NT2/D1 (cell line): ENCODE data around the gene IPCEF1.

Experiments
- DNase-seq: peaks from one replicate; pipeline ENCODE4 v3.0.0-alpha.2; 2011; ENCODE audit warnings: low read depth, low spot score
- H3K27me3 ChIP-seq: 2 replicates; pipeline ENCODE4 v1.6.0; 2011; ENCODE audit warnings: mild to moderate bottlenecking; ENCODE audit not compliant: insufficient read length, insufficient read depth
- H3K36me3 ChIP-seq: 2 replicates; pipeline ENCODE4 v1.6.1; 2011; ENCODE audit warnings: mild to moderate bottlenecking, low read length, mixed read lengths; ENCODE audit not compliant: insufficient read depth, insufficient read length
- H3K4me1 ChIP-seq: 2 replicates; pipeline ENCODE4 v1.5.1; 2011; ENCODE audit not compliant: insufficient read depth, insufficient read length
- H3K4me3 ChIP-seq: 2 replicates; pipeline ENCODE4 v1.5.1; 2011; ENCODE audit warnings: low read depth; ENCODE audit not compliant: insufficient read length
- H3K9ac ChIP-seq: 2 replicates; pipeline ENCODE4 v1.6.0; 2011; ENCODE audit warnings: low read depth; ENCODE audit not compliant: insufficient read length
- H3K9me3 ChIP-seq: 2 replicates; pipeline ENCODE4 v1.5.1; 2011; ENCODE audit warnings: mild to moderate bottlenecking, low read length; ENCODE audit not compliant: insufficient read depth
- SUZ12 ChIP-seq: IDR thresholded peaks from 2 replicates; pipeline ENCODE4 v1.6.1; 2011; ENCODE audit not compliant: insufficient read length, insufficient read depth; ENCODE audit errors: extremely low read depth
- YY1 ChIP-seq: IDR thresholded peaks from 2 replicates; pipeline ENCODE4 v1.6.1; 2011; ENCODE audit not compliant: insufficient read length, insufficient read depth
- ZNF274 ChIP-seq: IDR thresholded peaks from 2 replicates; pipeline ENCODE4 v1.6.1; 2011; ENCODE audit warnings: mild to moderate bottlenecking, low read depth, low read length

Gene IPCEF1

GRCh38 chr6:154134471-154135147 is 222.0 kb downstream of the IPCEF1 start:
- Histone ChIP-seq H3K9ac (no peak overlapping the region), H3K4me3 (no peak overlapping the region), H3K4me1 (no peaks in the 10 kb centered on the region), H3K27me3 (no peaks in the 10 kb centered on the region), H3K9me3 (no peaks in the 10 kb centered on the region), H3K36me3 (no peaks in the 10 kb centered on the region)
- DNase-seq, result no peak
- no peak for TF ChIP-seq ZNF274

GRCh38 chr6:154127657-154128056 is 228.9 kb downstream of the IPCEF1 start:
- Histone ChIP-seq H3K4me3 (no peak overlapping the region), H3K27me3 (no peaks in the 10 kb centered on the region), H3K36me3 (no peaks in the 10 kb centered on the region), H3K9me3 (no peaks in the 10 kb centered on the region), H3K4me1 (no peaks in the 10 kb centered on the region), H3K9ac (no peak overlapping the region)
- no peak for TF ChIP-seq SUZ12
- TF ChIP-seq YY1, result no peak
- TF ChIP-seq ZNF274, result no peak
- peak; percentile 30 for DNase-seq

GRCh38 chr6:154125421-154125820 is 231.2 kb downstream of the IPCEF1 start:
- DNase-seq, result no peak
- H3K27me3 ChIP-seq, result no peaks in the 10 kb centered on the region
- no peak overlapping the region for H3K9ac ChIP-seq
- H3K9me3 ChIP-seq, result no peaks in the 10 kb centered on the region
- TF ChIP-seq YY1, result no peak
- no peak for TF ChIP-seq ZNF274
- no peak for TF ChIP-seq SUZ12
- H3K4me3 ChIP-seq, result no peak overlapping the region
- no peaks in the 10 kb centered on the region for H3K4me1 ChIP-seq
- no peaks in the 10 kb centered on the region for H3K36me3 ChIP-seq

GRCh38 chr6:154123155-154123956 is 233.2 kb downstream of the IPCEF1 start:
- DNase-seq, result no peak

GRCh38 chr6:154122195-154122925 is 234.2 kb downstream of the IPCEF1 start:
- no peaks in the 10 kb centered on the region for H3K9me3 ChIP-seq
- no peak overlapping the region for H3K9ac ChIP-seq
- H3K4me3 ChIP-seq, result no peak overlapping the region
- H3K36me3 ChIP-seq, result no peaks in the 10 kb centered on the region
- H3K27me3 ChIP-seq, result no peaks in the 10 kb centered on the region
- TF ChIP-seq SUZ12 (no peak), ZNF274 (no peak), YY1 (no peak)
- DNase-seq, result no peak
- no peaks in the 10 kb centered on the region for H3K4me1 ChIP-seq

More at GRCh38 chr6:154123155-154123956, 233.2 kb downstream of the IPCEF1 start:
- no peaks in the 10 kb centered on the region for H3K27me3 ChIP-seq
- H3K4me1 ChIP-seq, result no peaks in the 10 kb centered on the region
- no peaks in the 10 kb centered on the region for H3K9me3 ChIP-seq
- no peak overlapping the region for H3K9ac ChIP-seq
- no peaks in the 10 kb centered on the region for H3K36me3 ChIP-seq
- TF ChIP-seq YY1 (no peak), SUZ12 (no peak), ZNF274 (no peak)
- H3K4me3 ChIP-seq, result no peak overlapping the region

GRCh38 chr6:154117485-154117884 is 239.1 kb downstream of the IPCEF1 start:
- TF ChIP-seq SUZ12, result no peak
- TF ChIP-seq YY1, result no peak
- TF ChIP-seq ZNF274, result no peak
- H3K36me3 ChIP-seq, result no peaks in the 10 kb centered on the region
- H3K27me3 ChIP-seq, result no peaks in the 10 kb centered on the region
- no peak overlapping the region for H3K4me3 ChIP-seq
- H3K9ac ChIP-seq, result no peak overlapping the region
- no peaks in the 10 kb centered on the region for H3K4me1 ChIP-seq
- DNase-seq, result no peak
- H3K9me3 ChIP-seq, result no peaks in the 10 kb centered on the region

GRCh38 chr6:154113392-154113791 is 243.2 kb downstream of the IPCEF1 start:
- H3K36me3 ChIP-seq, result no peaks in the 10 kb centered on the region

More at GRCh38 chr6:154113392-154113791, 243.2 kb downstream of the IPCEF1 start:
- Histone ChIP-seq H3K4me3 (no peak overlapping the region), H3K9me3 (no peaks in the 10 kb centered on the region), H3K27me3 (no peaks in the 10 kb centered on the region), H3K4me1 (no peaks in the 10 kb centered on the region), H3K9ac (no peak overlapping the region)
- DNase-seq, result no peak
- TF ChIP-seq ZNF274, result no peak
- no peak for TF ChIP-seq SUZ12
- no peak for TF ChIP-seq YY1
